Testis (tissue), 2 donors: Measurements from ENCODE around the gene NLRC5.

Experiments
- POLR2A ChIP-seq: fragments of 450-650 bp; IDR thresholded peaks from one replicate; pipeline ENCODE4 v1.6.1; 2017; ENCODE audit warnings: antibody characterized with exemption, mild to moderate bottlenecking, moderate library complexity
- TF ChIP-seq, protein P1 (sequence below), 3 experiments: fragments of 450-650 bp in 2 of 3; fragments of 200-600 bp in 1 of 3; sonication (generic) in 1 of 3; IDR thresholded peaks; one replicate each; pipeline ENCODE4 v1.5.1; 2016 to 2019; ENCODE audit warnings: antibody characterized with exemption in 3 of 3, mild to moderate bottlenecking in 2 of 3, moderate library complexity in 1 of 3

DNA sequence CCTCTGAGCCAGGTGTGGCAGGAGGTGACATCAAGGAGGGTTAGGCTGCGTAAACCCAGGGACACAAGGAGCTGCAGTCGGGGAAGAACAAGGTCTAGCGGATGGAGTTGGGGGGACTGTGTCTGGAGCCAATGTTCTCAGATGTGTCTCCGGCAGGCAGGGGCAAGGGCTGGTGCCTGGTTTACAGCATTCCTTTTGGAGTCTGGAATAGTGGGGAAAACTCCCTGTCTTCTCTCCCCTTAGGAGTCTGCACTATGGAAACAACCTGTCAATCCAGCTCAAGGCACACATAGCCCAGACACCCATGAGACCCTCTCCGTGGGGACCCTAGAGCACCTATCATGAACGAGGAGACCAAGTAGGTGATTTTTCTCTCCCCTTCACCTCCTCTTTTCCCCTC is 27.5 kb downstream of the NLRC5 start:
- TF ChIP-seq, protein P1, sequence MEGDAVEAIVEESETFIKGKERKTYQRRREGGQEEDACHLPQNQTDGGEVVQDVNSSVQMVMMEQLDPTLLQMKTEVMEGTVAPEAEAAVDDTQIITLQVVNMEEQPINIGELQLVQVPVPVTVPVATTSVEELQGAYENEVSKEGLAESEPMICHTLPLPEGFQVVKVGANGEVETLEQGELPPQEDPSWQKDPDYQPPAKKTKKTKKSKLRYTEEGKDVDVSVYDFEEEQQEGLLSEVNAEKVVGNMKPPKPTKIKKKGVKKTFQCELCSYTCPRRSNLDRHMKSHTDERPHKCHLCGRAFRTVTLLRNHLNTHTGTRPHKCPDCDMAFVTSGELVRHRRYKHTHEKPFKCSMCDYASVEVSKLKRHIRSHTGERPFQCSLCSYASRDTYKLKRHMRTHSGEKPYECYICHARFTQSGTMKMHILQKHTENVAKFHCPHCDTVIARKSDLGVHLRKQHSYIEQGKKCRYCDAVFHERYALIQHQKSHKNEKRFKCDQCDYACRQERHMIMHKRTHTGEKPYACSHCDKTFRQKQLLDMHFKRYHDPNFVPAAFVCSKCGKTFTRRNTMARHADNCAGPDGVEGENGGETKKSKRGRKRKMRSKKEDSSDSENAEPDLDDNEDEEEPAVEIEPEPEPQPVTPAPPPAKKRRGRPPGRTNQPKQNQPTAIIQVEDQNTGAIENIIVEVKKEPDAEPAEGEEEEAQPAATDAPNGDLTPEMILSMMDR (IDR thresholded peaks at IDR 0.05), result no peak
- no peak for TF ChIP-seq POLR2A
